Superior temporal gyrus (tissue), 1 donor: ENCODE results near the gene SMARCE1.
"Not testable (repeated sequence)": the region's sequence is repeated elsewhere in the genome, so short reads cannot be mapped to it uniquely, and the experiment has no call there.

Experiments
- DNase-seq: peaks from one replicate; pipeline ENCODE4 v3.0.0-alpha.2; 2016; ENCODE audit errors: extremely low spot score

The SMARCE1 gene

GRCh38 chr17:40611840-40612474 lies 35.7 kb downstream of the SMARCE1 start:
- peak; percentile 24 for DNase-seq

- no peak for DNase-seq
Measured at GRCh38 chr17:40610359-40610758, 37.3 kb downstream of the SMARCE1 start.

- DNase-seq = no peak
Measured at GRCh38 chr17:40608061-40608581, 39.5 kb downstream of the SMARCE1 start.

- no peak for DNase-seq
Measured at GRCh38 chr17:40607641-40608040, 40.0 kb downstream of the SMARCE1 start.

- no peak for DNase-seq
Measured at GRCh38 chr17:40606548-40607353, 40.9 kb downstream of the SMARCE1 start.

GRCh38 chr17:40605306-40605705 lies 42.3 kb downstream of the SMARCE1 start:
- no peak for DNase-seq

GRCh38 chr17:40604327-40605080 lies 43.1 kb downstream of the SMARCE1 start:
- no peak for DNase-seq

GRCh38 chr17:40602445-40603443 lies 44.9 kb downstream of the SMARCE1 start:
- DNase-seq = no peak

- no peak for DNase-seq
Measured at GRCh38 chr17:40600486-40601046, 47.1 kb downstream of the SMARCE1 start.

GRCh38 chr17:40599468-40599763 lies 48.2 kb downstream of the SMARCE1 start:
- no peak for DNase-seq

- DNase-seq = no peak
Measured at GRCh38 chr17:40598619-40599467, 48.8 kb downstream of the SMARCE1 start.

- DNase-seq = no peak
Measured at GRCh38 chr17:40598301-40598618, 49.4 kb downstream of the SMARCE1 start.

GRCh38 chr17:40597556-40598300 lies 49.9 kb downstream of the SMARCE1 start:
- no peak for DNase-seq

- DNase-seq = no peak
Measured at GRCh38 chr17:40597156-40597555, 50.5 kb downstream of the SMARCE1 start.

- DNase-seq = no peak
Measured at GRCh38 chr17:40596261-40596919, 51.2 kb downstream of the SMARCE1 start.

- DNase-seq = no peak
Measured at GRCh38 chr17:40590742-40591141, 56.9 kb downstream of the SMARCE1 start.

- DNase-seq = no peak
Measured at GRCh38 chr17:40588552-40588951, 59.1 kb downstream of the SMARCE1 start.

GRCh38 chr17:40586264-40586663 lies 61.4 kb downstream of the SMARCE1 start:
- not testable (repeated sequence) for DNase-seq

- DNase-seq = not testable (repeated sequence)
Measured at GRCh38 chr17:40584950-40585349, 62.7 kb downstream of the SMARCE1 start.
